Measurements from ENCODE around the gene PITPNM3.

DNA sequence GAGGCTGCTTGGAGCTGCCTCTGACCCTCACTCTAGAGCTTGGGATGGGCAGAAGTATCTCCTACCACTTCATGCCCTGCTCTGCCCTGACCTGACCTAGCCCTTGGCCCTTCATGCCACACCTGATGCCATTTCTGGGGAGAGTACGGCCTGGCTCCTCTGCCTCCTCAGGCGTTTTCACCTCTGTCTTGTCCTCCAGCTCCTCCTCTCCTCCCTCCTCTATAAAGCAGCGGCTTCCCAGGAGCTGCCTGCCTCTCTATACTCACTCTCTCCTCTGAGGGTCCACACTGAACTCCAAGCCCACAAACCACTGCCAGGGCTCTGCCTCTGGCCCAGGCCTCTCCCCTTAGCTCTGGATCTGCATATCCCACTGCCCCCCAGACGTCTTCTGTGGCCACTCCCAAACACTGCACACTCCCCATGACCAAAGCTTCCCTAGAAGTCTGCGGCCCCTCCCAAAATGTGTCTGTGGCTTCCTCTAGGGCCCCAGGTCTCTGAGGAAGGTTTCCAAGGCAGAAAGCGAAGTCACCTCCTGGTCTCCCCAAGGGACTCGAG is 52.6 kb downstream of the PITPNM3 start:
- no peak for TF ChIP-seq CTCF (IDR thresholded peaks at IDR 0.05)
- no peak for TF ChIP-seq POLR2A (IDR thresholded peaks at IDR 0.05)
